ENCODE data around the gene PRKAR1A. TPM values are rescaled to one million over a fixed set of nuclear protein-coding genes. Genes with fewer than 3 reads are reported as not detected.

PRKAR1A gene
- total RNA-seq, 1 experiment from 2014 or later = 106 TPM

DNA sequence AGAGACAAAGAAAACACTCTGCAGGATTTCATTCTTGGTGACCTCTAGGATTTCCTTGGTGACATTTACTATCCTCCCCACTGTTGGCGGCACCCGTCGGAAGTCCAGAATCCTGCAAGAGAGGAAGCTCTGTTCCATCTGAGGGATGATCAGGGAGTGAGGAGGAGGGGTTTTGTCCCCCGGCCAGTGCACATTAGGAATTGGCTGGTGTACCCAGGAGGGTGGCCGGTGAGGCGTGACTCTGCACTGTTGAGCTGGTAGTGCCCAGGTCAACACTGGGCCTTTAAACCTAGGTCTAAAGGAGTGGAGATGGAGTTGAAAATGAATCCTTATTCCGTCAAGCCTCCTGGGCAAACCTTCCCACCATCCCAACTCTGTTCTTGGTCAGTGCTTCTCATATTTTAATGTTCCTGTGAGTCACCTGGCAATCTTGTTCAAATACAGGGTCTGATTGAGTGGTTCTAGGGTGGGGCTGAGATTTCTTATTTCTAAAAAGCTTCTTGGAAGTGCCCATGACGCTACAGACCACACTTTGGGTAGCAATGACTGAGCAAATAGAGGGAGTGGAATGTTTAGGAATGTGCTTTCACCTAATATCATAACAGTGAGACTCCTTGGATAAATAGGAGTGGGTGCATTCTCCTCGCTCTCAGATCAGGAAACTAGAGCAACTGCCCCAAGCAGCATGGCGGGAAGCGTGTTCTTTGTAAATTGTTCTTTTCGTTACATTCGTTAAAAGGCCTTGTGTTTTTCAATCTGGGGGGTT lies 30.7 kb downstream of the PRKAR1A start:
- no peak for DNase-seq
- Histone ChIP-seq H3K27me3 (ENCODE audit: control insufficient read depth, insufficient read depth, low read length) (no peaks in the 10 kb centered on the region), H3K4me3 (ENCODE audit: insufficient read depth, low read depth, low read length) (no peak overlapping the region), H3K36me3 (replicated peaks; ENCODE audit: control insufficient read depth, insufficient read depth, low read length) (peaks cover 10% of the 10 kb centered on the region)

DNA sequence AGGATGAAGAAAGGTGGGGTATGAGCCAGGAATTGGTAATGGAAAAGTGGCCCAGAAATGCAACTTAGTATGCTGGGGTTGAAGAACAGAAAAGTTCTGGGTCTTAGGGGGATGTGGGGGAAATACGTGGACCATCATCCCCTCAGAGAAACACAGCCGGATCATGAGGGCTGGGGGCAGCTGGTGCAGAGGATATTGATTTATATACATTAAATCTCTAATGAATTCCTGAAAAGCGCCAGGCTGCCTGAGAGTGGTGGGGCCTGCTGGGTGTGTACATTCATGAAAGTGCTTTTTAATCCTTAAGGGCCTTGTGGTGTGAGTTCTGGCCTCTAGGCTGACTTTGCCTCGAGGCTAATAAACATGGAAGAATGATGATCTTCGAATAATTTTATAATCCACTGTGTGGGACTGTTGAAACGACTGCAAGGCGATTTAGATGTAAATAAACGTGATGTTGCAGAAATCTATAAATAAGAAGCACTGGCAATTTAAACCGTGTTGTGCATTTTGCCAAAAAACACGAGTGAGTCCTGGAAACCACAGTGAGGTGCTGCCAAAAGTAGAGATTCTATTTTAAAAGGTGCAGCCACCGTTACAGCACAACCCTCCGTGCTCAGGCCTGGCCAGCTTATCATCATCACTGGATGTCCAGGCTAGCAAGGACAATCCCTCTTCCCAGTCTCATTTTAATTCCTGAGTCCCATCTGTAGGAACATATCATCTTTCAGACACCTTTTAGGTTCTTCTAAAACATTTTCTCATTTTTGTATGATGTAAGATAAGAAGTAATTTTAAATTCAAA lies 32.1 kb downstream of the PRKAR1A start:
- peaks cover 9% of the 10 kb centered on the region for H3K36me3 ChIP-seq (replicated peaks; ENCODE audit: control insufficient read depth, insufficient read depth, low read length)
- DNase-seq = no peak
- H3K27me3 ChIP-seq (ENCODE audit: control insufficient read depth, insufficient read depth, low read length) = no peaks in the 10 kb centered on the region
- H3K4me3 ChIP-seq (ENCODE audit: insufficient read depth, low read depth, low read length) = no peak overlapping the region

DNA sequence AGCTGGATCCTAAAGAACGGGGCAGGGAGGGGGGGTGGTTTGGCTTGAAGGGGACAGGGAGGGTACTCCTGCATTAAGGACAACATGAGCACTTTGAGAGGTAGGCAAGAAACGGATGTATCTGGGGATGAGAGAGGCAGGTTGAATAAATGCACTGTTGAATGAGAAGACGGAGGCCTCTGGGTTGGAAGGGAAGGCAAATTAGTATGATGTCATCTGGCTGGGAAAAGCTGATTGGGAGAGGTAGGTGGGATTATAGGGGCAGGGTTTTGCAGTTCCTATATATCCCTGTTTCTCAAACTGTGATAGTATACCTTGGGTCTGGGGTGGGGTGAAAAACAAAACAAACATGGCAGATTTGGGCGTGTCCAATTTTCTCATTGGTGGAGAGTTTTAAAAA lies 44.3 kb downstream of the PRKAR1A start:
- H3K27me3 ChIP-seq (ENCODE audit: control insufficient read depth, insufficient read depth, low read length) = no peaks in the 10 kb centered on the region
- DNase-seq = no peak
- no peak overlapping the region for H3K4me3 ChIP-seq (ENCODE audit: insufficient read depth, low read depth, low read length)
- no peaks in the 10 kb centered on the region; the same call in 1 of the 2 replicates for H3K36me3 ChIP-seq (replicated peaks; ENCODE audit: control insufficient read depth, insufficient read depth, low read length)

DNA sequence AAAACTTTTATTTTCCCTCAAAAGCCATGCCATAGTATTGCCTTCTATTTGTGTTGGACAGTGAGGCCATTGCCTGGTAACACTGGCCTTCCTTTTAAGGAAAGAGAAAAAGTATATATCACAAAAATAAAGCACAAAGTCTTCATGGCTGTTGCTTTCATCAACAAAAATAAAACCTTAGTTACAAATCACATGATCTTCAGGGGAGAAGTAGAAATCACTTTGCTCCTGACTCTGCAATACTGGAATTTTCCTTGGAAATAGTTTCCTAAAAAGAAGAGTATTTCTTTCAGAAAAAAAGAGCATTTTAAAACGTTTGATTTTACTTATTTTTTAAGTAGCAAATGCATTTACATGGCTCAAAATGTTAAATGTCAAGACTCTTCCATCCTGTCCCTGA lies 47.1 kb downstream of the PRKAR1A start:
- no peak overlapping the region for H3K4me3 ChIP-seq (ENCODE audit: insufficient read depth, low read depth, low read length)
- no peak for DNase-seq
- H3K36me3 ChIP-seq (replicated peaks; ENCODE audit: control insufficient read depth, insufficient read depth, low read length) = no peaks in the 10 kb centered on the region; the same call in 1 of the 2 replicates
- H3K27me3 ChIP-seq (ENCODE audit: control insufficient read depth, insufficient read depth, low read length) = no peaks in the 10 kb centered on the region

DNA sequence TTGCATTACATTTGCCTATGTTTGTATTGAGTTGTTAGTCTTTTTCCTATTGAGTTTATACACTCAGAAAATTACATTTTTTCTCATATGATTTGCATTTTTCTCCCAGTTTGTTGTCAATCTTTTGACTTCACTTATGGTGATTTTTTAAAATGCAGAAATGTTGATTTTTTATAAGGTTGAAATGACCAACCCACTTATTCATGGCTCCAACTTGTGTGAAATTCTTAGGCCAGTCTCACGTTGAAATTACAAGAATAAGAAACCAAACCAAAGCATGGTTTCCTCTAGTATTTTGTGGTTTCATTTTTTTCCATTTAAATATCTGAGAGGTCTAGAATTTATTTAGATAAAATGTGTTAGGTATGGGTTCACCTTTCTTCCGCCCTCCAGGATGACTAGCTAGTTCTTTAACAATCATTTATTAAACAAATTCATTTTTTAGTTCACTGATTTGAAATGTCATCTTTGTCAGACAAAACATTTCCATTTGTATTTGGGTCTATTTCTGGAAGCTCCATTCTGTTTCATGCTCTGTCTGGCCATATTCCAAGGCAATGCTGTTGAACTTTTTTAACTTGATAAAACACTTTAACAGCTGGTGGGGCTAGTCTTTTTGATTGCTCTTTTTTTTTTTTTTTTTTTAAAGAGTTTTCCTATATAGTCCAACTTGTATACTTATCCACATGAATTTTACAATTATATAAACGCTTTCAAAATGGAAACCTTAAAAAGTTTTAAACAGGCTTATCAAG lies 48.9 kb downstream of the PRKAR1A start:
- DNase-seq = no peak
- no peak overlapping the region for H3K4me3 ChIP-seq (ENCODE audit: insufficient read depth, low read depth, low read length)
- H3K27me3 ChIP-seq (ENCODE audit: control insufficient read depth, insufficient read depth, low read length) = no peaks in the 10 kb centered on the region
- no peaks in the 10 kb centered on the region; the same call in 1 of the 2 replicates for H3K36me3 ChIP-seq (replicated peaks; ENCODE audit: control insufficient read depth, insufficient read depth, low read length)

DNA sequence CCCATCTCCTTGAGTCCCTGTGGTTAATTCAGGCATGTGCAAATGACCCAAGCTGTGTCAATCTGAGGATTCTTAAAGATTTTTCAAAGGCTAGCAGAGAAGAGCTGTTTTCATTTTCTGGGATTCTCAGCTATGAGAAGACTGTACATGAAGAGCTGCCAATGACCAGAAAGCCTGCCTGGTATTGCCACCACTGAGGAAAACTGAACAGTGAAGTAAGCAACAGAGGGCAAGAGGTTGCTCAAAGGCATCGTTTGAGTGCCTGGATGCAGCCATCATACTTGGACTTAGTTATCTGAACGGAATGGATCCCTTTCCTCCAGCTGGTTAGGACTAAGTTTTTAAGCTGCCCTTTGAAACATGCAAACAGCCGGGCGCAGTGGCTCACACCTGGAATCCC lies 50.5 kb downstream of the PRKAR1A start:
- Histone ChIP-seq H3K27me3 (ENCODE audit: control insufficient read depth, insufficient read depth, low read length) (no peaks in the 10 kb centered on the region), H3K4me3 (ENCODE audit: insufficient read depth, low read depth, low read length) (no peak overlapping the region), H3K36me3 (replicated peaks; ENCODE audit: control insufficient read depth, insufficient read depth, low read length) (no peaks in the 10 kb centered on the region; the same call in 1 of the 2 replicates)
- DNase-seq = no peak

DNA sequence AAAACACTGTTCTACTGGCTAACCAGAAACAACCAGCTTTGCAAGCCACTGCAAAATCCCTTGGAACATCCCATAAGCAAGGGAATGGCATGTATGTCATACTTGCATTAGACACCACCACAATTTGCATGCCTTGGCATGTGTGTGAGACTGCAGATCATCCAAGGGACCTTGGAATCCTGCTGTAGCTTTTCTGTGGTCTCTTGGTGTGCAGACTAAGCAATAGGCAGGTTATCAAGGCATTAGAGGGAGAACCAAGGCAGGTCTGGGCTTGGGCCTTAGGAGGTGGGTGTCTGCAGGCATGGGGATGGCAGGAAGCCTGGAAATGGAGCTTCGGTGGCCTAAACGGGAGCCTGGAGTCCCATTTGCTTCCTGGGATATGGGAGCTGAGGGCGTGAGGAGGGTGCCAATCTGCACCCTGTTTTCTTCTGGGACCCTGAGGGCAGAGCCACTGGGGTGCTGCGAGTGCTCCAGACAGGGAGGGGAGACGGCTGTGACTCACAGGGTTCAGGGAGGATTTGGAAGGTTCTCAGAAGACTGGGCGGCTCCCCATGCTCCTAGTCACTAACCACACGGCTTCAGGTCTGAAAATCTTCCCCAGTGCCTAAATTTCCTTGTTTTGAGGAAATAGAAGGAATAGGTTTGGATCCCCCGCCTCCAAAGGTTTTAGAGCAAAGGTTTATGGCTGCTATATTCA lies 52.3 kb downstream of the PRKAR1A start:
- H3K36me3 ChIP-seq (replicated peaks; ENCODE audit: control insufficient read depth, insufficient read depth, low read length) = no peaks in the 10 kb centered on the region
- DNase-seq = no peak
- H3K4me3 ChIP-seq (ENCODE audit: insufficient read depth, low read depth, low read length) = no peak overlapping the region
- H3K27me3 ChIP-seq (ENCODE audit: control insufficient read depth, insufficient read depth, low read length) = no peaks in the 10 kb centered on the region

DNA sequence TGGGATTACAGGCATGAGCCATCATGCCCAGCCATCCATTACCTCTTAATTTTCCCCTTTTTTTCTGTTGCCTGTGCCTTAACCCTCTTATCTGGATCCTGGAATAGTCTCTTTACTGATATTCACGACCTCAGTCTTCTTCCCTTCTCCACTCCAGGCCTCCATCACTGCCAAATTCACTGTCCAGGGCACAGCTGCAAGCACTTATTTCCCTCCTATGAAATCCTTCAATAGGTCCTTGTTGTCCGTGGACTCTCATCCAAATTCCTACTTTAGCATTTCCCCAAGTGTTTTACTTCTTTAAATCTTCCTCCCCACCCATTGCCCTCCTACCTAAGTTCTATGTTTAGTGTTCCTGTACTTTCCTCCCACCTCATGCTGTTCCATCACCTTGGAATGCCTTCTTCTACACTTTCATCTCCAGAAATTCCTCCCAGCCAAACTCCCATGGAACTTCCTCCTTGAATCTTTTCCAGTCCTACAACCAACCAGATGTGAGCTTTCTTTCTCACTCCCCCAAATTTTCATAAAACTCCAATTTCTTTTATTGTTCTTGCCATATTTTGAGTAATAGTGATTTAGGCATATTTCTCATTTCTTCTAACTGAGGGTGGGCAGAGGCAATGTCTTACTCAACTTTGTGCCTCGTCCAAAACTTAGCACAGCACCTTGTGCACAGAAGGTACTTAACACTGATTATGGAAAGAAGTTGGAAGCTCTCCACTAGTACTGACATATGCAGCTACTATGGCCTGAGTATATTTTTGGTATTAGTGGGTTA lies 53.6 kb downstream of the PRKAR1A start:
- no peaks in the 10 kb centered on the region for H3K27me3 ChIP-seq (ENCODE audit: control insufficient read depth, insufficient read depth, low read length)
- no peaks in the 10 kb centered on the region for H3K36me3 ChIP-seq (replicated peaks; ENCODE audit: control insufficient read depth, insufficient read depth, low read length)
- DNase-seq = no peak
- no peak overlapping the region for H3K4me3 ChIP-seq (ENCODE audit: insufficient read depth, low read depth, low read length)

DNA sequence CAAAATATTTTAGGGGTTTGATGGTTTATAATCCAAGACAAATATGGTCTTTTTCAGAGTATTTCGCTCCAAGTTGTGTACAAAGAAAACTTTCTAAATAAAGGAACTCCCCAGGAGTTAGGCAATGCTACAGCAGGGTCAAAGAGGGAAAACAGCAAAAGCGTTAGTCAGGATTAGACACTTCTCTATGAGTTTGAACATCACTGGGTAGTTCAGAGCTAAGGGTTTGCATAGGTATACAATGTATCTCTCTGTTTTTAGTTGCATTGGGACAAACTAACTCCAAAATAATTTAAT lies 54.2 kb downstream of the PRKAR1A start:
- H3K27me3 ChIP-seq (ENCODE audit: control insufficient read depth, insufficient read depth, low read length) = no peaks in the 10 kb centered on the region
- no peak for DNase-seq
- no peak overlapping the region for H3K4me3 ChIP-seq (ENCODE audit: insufficient read depth, low read depth, low read length)
- H3K36me3 ChIP-seq (replicated peaks; ENCODE audit: control insufficient read depth, insufficient read depth, low read length) = no peaks in the 10 kb centered on the region

DNA sequence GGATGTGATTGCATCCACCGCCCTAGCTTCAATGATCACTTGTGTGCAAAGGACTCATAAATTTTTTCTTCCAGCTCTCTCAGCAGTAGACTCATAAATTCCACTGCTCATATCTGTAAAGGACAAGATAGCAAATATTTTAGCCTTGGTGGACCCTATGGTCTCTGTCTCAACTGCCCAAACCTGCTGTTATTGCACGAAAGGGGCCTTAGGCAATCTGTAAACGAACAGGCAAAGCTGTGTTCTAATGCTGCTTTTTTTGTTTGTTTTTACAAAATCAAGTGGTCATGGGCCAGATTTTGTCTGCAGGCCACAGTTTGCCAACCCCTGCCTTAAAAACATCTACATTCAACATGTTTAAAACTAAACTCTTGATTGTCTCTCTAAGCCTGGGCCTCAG lies 54.8 kb downstream of the PRKAR1A start:
- DNase-seq = no peak
- Histone ChIP-seq H3K27me3 (ENCODE audit: control insufficient read depth, insufficient read depth, low read length) (no peaks in the 10 kb centered on the region), H3K4me3 (ENCODE audit: insufficient read depth, low read depth, low read length) (no peak overlapping the region), H3K36me3 (replicated peaks; ENCODE audit: control insufficient read depth, insufficient read depth, low read length) (no peaks in the 10 kb centered on the region)

DNA sequence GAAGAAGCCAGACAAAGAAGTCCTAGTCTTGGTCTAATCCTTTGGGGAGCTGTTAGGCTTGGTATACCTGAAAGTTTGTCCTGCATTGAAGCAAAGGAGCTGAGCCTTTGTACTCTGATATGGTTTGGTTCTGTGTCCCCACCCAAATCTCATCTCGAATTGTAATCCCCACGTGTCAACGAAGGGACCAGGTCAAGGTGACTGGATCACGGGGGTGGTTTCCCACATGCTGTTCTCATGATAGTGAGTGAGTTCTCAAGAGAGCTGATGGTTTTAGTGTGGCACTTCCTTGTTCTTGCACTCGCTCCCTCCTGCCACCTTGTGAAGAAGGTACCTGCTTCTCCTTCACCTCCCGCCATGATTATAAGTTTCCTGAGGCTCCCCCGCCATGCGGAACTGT lies 55.4 kb downstream of the PRKAR1A start:
- DNase-seq = no peak
- no peaks in the 10 kb centered on the region for H3K27me3 ChIP-seq (ENCODE audit: control insufficient read depth, insufficient read depth, low read length)
- no peak overlapping the region for H3K4me3 ChIP-seq (ENCODE audit: insufficient read depth, low read depth, low read length)
- no peaks in the 10 kb centered on the region for H3K36me3 ChIP-seq (replicated peaks; ENCODE audit: control insufficient read depth, insufficient read depth, low read length)

DNA sequence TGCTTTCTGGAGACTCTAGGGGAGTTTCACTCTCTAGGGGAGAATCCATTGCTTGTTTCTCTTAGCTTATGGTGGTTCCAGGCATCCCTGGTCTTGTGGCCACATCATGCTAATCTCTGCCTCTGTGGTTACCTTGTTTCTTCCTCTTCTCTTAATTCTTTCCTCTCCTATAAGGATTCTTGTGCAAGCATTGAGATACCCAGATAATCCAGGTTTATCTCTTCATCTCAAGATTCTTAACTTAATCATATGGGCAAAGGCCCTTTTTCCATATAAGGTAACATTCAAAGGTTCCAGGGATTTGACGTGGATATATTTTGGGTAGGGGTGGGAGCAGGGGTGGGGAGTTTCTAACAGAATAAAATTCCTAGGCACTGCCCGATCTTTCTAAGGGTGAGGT lies 56.4 kb downstream of the PRKAR1A start:
- no peaks in the 10 kb centered on the region for H3K36me3 ChIP-seq (replicated peaks; ENCODE audit: control insufficient read depth, insufficient read depth, low read length)
- H3K4me3 ChIP-seq (ENCODE audit: insufficient read depth, low read depth, low read length) = no peak overlapping the region
- no peaks in the 10 kb centered on the region for H3K27me3 ChIP-seq (ENCODE audit: control insufficient read depth, insufficient read depth, low read length)
- no peak for DNase-seq

DNA sequence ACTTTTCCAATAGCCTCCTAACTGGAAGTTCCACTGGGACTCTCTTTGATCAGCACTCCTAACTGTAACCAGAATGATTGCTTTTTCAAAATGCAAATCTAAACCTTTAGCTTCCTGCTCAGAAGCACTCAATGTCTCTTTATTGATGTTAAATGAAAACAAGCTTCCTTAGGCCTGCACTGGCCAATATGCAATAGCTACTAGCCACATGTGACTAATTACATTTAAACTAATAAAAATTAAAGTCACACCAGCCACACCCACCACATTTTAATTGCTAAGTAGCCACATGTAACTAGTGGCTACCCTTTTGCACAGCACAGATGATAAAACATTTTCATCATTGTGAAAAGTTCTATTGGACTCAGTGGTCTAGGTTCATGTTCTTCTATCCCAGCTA lies 57.1 kb downstream of the PRKAR1A start:
- no peaks in the 10 kb centered on the region for H3K36me3 ChIP-seq (replicated peaks; ENCODE audit: control insufficient read depth, insufficient read depth, low read length)
- no peak overlapping the region for H3K4me3 ChIP-seq (ENCODE audit: insufficient read depth, low read depth, low read length)
- no peaks in the 10 kb centered on the region for H3K27me3 ChIP-seq (ENCODE audit: control insufficient read depth, insufficient read depth, low read length)
- no peak for DNase-seq

DNA sequence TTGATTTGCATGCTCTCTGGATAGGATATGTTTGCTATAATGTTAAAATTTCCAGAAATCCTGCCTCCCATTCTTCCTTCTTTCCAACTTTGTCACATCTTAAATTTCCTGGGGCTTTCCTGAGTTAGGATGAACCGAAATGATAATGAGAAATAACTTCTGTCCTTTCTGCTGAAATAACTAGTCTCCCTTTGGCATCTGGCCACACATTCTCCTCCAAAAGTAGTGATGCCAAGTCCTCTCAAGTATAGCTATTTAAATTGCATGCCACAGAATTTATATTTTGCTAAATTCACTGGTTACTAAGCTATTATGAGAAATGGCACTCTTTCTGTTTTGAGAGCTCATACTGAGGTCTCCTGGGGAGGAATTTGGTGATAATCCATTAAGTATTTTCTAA lies 58.3 kb downstream of the PRKAR1A start:
- DNase-seq = no peak
- Histone ChIP-seq H3K4me3 (ENCODE audit: insufficient read depth, low read depth, low read length) (no peak overlapping the region), H3K36me3 (replicated peaks; ENCODE audit: control insufficient read depth, insufficient read depth, low read length) (no peaks in the 10 kb centered on the region), H3K27me3 (ENCODE audit: control insufficient read depth, insufficient read depth, low read length) (no peaks in the 10 kb centered on the region)
